PC-3 (cell line): ENCODE results near the gene FRMPD2. TPM values are rescaled to one million over a fixed set of nuclear protein-coding genes. Genes with fewer than 3 reads are reported as not detected.

Experiments
- ATAC-seq: fragments of 200-7000 bp; cut with Tn5 transposase; 2 replicates; pipeline ENCODE4 v1.9.1; 2020; ENCODE audit warnings: mild to moderate bottlenecking, moderate library complexity
- BruUV-seq: library from RNA; stranded (reverse); fragments of 400-500 nt; replicated peaks from 2 replicates; lab custom pipeline; 2021; lab: Mats Ljungman, UMichigan
- CTCF ChIA-PET: fragments of 300-600 bp; sonication (Branson Sonifier 250); formaldehyde crosslinking; loops from one replicate; lab custom pipeline; 2022; ENCODE audit warnings: antibody characterized with exemption; lab: Charles Lee
- POLR2A ChIA-PET: fragments of 300-600 bp; sonication (Branson Sonifier 250); formaldehyde crosslinking; loops from one replicate; lab custom pipeline; 2022; ENCODE audit warnings: antibody characterized with exemption; ENCODE audit not compliant: unreplicated experiment; lab: Charles Lee
- DNase-seq: peaks from one replicate; pipeline ENCODE4 v3.0.0-alpha.2; 2015
- H2AFZ ChIP-seq: fragments of 300-600 bp; sonication (generic); 2 replicates; pipeline ENCODE4 v1.6.0; 2016; ENCODE audit warnings: antibody characterized with exemption, low read length
- H3F3A ChIP-seq: fragments of 300-600 bp; sonication (generic); one replicate; pipeline ENCODE4 v1.6.0; 2017; ENCODE audit warnings: antibody characterized with exemption, low read length, control low read depth, mild to moderate bottlenecking; ENCODE audit not compliant: unreplicated experiment
- H3K27ac ChIP-seq: fragments of 300-600 bp; sonication (generic); 2 replicates; pipeline ENCODE4 v1.5.1; 2016; ENCODE audit warnings: mild to moderate bottlenecking, low read length
- H3K27me3 ChIP-seq: fragments of 300-600 bp; sonication (generic); 2 replicates; pipeline ENCODE4 v1.6.1; 2016; ENCODE audit warnings: low read length, mixed read lengths
- H3K36me3 ChIP-seq: fragments of 300-600 bp; sonication (generic); 2 replicates; pipeline ENCODE4 v1.6.1; 2016; ENCODE audit warnings: low read depth, mixed run types, low read length, mixed read lengths
- H3K4me1 ChIP-seq: fragments of 300-600 bp; sonication (generic); 2 replicates; pipeline ENCODE4 v1.5.1; 2016; ENCODE audit warnings: low read length; ENCODE audit not compliant: insufficient read depth
- H3K4me2 ChIP-seq: fragments of 300-600 bp; sonication (generic); 2 replicates; pipeline ENCODE4 v1.6.0; 2016; ENCODE audit warnings: low read length
- H3K4me3 ChIP-seq: fragments of 300-600 bp; sonication (generic); 2 replicates; pipeline ENCODE4 v1.5.1; 2016; ENCODE audit warnings: mild to moderate bottlenecking, low read length, mixed read lengths
- H3K79me2 ChIP-seq: fragments of 300-600 bp; sonication (generic); 2 replicates; pipeline ENCODE4 v1.6.1; 2017; ENCODE audit warnings: low read length, mixed read lengths
- H3K9ac ChIP-seq: fragments of 300-600 bp; sonication (generic); 2 replicates; pipeline ENCODE4 v1.6.0; 2016; ENCODE audit warnings: mild to moderate bottlenecking, low read length
- H3K9me2 ChIP-seq: fragments of 300-600 bp; sonication (generic); replicated peaks from 2 replicates; pipeline ENCODE4 v1.6.1; 2016; ENCODE audit warnings: mixed run types, low read length, mixed read lengths
- H3K9me3 ChIP-seq: fragments of 300-600 bp; sonication (generic); 2 replicates; pipeline ENCODE4 v1.6.1; 2016; ENCODE audit warnings: low read length, mixed read lengths
- H4K20me1 ChIP-seq: fragments of 300-600 bp; sonication (generic); 2 replicates; pipeline ENCODE4 v1.6.1; 2016; ENCODE audit warnings: low read length, mixed read lengths
- EZH2 ChIP-seq: fragments of 300-600 bp; sonication (generic); IDR thresholded peaks from one replicate; pipeline ENCODE4 v1.6.1; 2017; ENCODE audit warnings: antibody characterized with exemption, mild to moderate bottlenecking, low read length; ENCODE audit not compliant: unreplicated experiment
- EZH2phosphoT487 ChIP-seq: fragments of 300-600 bp; sonication (generic); IDR thresholded peaks from 2 replicates; pipeline ENCODE4 v1.6.1; 2018; ENCODE audit warnings: mild to moderate bottlenecking, antibody characterized with exemption, low read length, borderline replicate concordance
- intact Hi-C: fragments of 100-400 bp; cut with micrococcal nuclease; formaldehyde crosslinking; loops from 2 replicates; pipeline ENCODE4 v1.9.0; 2023
- total RNA-seq: library from RNA; depleted of rRNA; stranded (reverse); fragments of >200 nt; gene quantifications from 2 replicates; pipeline ENCODE4 v1.2.3, GENCODE V29; 2014
- TF ChIP-seq, protein P1 (sequence below): fragments of 300-600 bp; sonication (generic); conservative IDR thresholded peaks from 2 replicates; pipeline ENCODE4 v1.5.1; 2017; ENCODE audit warnings: antibody characterized with exemption, low read depth, mild to moderate bottlenecking, low read length

The FRMPD2 gene
- total RNA-seq, 1 experiment from 2014 or later: 0.11 TPM

DNA sequence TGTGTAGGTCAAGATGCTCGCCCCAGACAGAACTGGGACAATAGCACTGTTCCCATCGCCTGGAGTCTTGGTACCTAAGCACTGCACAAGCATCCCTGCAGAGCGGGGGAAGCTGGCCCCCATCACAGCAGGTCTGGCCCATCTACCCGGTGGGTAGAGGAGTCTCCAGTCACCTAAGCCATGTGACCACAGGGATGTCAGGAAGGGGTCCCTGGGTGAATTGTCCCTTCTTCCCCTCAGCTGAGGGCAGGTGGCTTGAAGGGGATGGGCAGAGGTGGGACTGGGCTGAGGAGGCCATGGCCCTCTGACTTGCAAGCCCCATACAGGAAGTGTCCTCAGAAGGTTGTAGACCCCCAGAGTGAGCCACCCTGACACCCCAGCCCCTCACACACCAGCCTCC is 39.7 kb downstream of the FRMPD2 start:
- no TSS peak for BruUV-seq
- Histone ChIP-seq H3K27me3 (0 out of 2 replicates have a peak, but pooled peaks cover 2% of the 10 kb centered on the region), H3K9ac (no peak overlapping the region), H2AFZ (no peak overlapping the region), H3K36me3 (no peaks in the 10 kb centered on the region), H3K9me3 (no peaks in the 10 kb centered on the region), H4K20me1 (no peaks in the 10 kb centered on the region), H3K4me2 (no peak overlapping the region), H3K9me2 (no peaks in the 10 kb centered on the region), H3F3A (no peaks in the 10 kb centered on the region), H3K4me1 (no peaks in the 10 kb centered on the region), H3K27ac (no peak overlapping the region), H3K79me2 (no peaks in the 10 kb centered on the region), H3K4me3 (no peak overlapping the region)
- POLR2A ChIA-PET: no interaction called here
- no peak for DNase-seq
- TF ChIP-seq, protein P1, sequence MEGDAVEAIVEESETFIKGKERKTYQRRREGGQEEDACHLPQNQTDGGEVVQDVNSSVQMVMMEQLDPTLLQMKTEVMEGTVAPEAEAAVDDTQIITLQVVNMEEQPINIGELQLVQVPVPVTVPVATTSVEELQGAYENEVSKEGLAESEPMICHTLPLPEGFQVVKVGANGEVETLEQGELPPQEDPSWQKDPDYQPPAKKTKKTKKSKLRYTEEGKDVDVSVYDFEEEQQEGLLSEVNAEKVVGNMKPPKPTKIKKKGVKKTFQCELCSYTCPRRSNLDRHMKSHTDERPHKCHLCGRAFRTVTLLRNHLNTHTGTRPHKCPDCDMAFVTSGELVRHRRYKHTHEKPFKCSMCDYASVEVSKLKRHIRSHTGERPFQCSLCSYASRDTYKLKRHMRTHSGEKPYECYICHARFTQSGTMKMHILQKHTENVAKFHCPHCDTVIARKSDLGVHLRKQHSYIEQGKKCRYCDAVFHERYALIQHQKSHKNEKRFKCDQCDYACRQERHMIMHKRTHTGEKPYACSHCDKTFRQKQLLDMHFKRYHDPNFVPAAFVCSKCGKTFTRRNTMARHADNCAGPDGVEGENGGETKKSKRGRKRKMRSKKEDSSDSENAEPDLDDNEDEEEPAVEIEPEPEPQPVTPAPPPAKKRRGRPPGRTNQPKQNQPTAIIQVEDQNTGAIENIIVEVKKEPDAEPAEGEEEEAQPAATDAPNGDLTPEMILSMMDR: no peak
- TF ChIP-seq EZH2phosphoT487 (no peak), EZH2 (no peak)
- ATAC-seq: no peak
- CTCF ChIA-PET: no interaction called here
- intact Hi-C loops: no loop called here

DNA sequence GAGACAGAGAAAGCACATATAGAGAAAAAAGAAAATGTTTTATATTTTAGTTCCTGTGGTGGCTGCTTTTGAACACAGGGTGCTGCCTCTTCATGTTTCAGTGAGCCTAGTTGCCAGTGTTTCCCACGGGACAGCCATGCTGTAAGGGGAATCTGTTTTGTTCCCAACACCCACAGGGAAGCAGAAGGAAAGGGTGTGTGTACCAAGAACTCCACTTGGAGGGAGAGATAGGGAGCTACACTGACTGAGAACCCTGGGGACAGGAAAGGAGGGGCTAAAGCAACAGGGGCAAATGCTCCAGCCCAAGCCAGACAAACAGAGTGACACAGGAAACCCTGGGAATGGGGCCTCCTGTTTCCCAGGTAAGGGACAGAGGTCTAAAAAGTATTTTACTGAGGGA is 40.2 kb downstream of the FRMPD2 start:
- intact Hi-C loops: no loop called here
- H3K4me1 ChIP-seq: no peaks in the 10 kb centered on the region
- H3K4me3 ChIP-seq: no peak overlapping the region

DNA sequence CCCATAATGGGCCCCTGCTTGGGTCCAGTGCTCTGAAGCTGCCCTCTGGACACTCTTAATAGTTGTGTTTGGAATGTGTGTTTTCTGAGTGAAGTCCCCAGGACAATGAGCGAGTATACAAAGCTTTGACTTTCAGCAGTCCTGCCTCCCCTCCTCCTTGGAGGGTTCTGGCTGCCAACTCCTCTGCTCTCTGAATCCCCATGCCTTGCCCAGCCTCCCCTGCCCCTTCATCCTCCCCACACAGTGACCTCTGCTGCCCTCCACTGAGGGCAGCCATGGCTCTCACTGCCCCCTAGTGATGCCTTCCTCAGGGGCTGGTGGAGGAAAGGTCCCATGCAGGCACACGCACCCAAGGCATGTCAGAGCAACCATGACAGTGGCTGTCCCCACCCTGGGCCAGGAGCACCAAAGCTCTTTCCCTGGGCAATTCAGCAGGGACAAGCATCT is 40.9 kb downstream of the FRMPD2 start:
- H3K27ac ChIP-seq: no peak overlapping the region
- intact Hi-C loops: no loop called here
- H3K9me3 ChIP-seq: no peaks in the 10 kb centered on the region
- 0 out of 2 replicates have a peak, but pooled peaks cover 4% of the 10 kb centered on the region for H3K27me3 ChIP-seq
- no peak overlapping the region for H3K4me3 ChIP-seq
- CTCF ChIA-PET: no interaction called here
- H3K36me3 ChIP-seq: no peaks in the 10 kb centered on the region
- no peaks in the 10 kb centered on the region for H4K20me1 ChIP-seq
- no TSS peak for BruUV-seq
- no peaks in the 10 kb centered on the region for H3K79me2 ChIP-seq
- TF ChIP-seq EZH2: no peak
- TF ChIP-seq, protein P1: no peak
- no peak for TF ChIP-seq EZH2phosphoT487
- no peaks in the 10 kb centered on the region for H3K4me1 ChIP-seq
- H3K9ac ChIP-seq: no peak overlapping the region
- no peak overlapping the region for H3K4me2 ChIP-seq
- DNase-seq (no peak), ATAC-seq (no peak)
- H3K9me2 ChIP-seq: no peaks in the 10 kb centered on the region
- POLR2A ChIA-PET: no interaction called here
- no peaks in the 10 kb centered on the region for H3F3A ChIP-seq
- H2AFZ ChIP-seq: no peak overlapping the region

More for the DNA sequence above, 40.2 kb downstream of the FRMPD2 start:
- TF ChIP-seq, protein P1: no peak
- no peak for TF ChIP-seq EZH2phosphoT487
- TF ChIP-seq EZH2: no peak
- DNase-seq (no peak), ATAC-seq (no peak)
- no peak overlapping the region for H3K27ac ChIP-seq
- ChIA-PET CTCF (no interaction called here), POLR2A (no interaction called here)
- no peaks in the 10 kb centered on the region for H3K9me3 ChIP-seq
- H3K27me3 ChIP-seq: 0 out of 2 replicates have a peak, but pooled peaks cover 4% of the 10 kb centered on the region
- no peak overlapping the region for H3K9ac ChIP-seq
- H3K79me2 ChIP-seq: no peaks in the 10 kb centered on the region
- H3K4me2 ChIP-seq: no peak overlapping the region
- H3F3A ChIP-seq: no peaks in the 10 kb centered on the region
- no peaks in the 10 kb centered on the region for H4K20me1 ChIP-seq
- no peaks in the 10 kb centered on the region for H3K9me2 ChIP-seq
- no peak overlapping the region for H2AFZ ChIP-seq
- no peaks in the 10 kb centered on the region for H3K36me3 ChIP-seq
- no TSS peak for BruUV-seq
